ENCODE results near the gene PKP1. TPM values are rescaled to one million over a fixed set of nuclear protein-coding genes. Genes with fewer than 3 reads are reported as not detected.

The PKP1 gene
- total and polyA plus RNA-seq, 2 experiments from 2014 or later, result 0.19 to 0.83 TPM

DNA sequence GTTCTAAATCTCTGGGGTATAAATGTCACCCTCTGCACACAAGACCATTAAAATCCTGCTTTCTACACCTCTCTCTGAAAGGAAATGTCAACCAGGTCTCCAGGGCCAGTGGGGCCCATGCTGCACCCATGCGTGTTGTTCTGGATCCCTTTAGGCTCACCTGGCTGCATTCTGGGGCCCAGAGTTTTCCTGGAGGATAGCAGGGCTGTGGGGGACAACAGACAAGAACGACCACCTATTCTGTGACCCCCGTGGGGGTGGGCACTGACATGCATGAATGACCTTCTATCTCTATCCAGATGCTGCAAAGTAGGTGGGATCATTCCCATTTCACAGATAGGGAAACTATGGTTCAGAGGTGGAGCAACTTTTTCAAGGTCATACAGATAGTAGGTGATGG, 52.6 kb downstream of the PKP1 start (continued):
- TF ChIP-seq, protein P1, sequence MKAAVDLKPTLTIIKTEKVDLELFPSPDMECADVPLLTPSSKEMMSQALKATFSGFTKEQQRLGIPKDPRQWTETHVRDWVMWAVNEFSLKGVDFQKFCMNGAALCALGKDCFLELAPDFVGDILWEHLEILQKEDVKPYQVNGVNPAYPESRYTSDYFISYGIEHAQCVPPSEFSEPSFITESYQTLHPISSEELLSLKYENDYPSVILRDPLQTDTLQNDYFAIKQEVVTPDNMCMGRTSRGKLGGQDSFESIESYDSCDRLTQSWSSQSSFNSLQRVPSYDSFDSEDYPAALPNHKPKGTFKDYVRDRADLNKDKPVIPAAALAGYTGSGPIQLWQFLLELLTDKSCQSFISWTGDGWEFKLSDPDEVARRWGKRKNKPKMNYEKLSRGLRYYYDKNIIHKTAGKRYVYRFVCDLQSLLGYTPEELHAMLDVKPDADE (IDR thresholded peaks at IDR 0.05), result no peak
- TF ChIP-seq, protein P2, sequence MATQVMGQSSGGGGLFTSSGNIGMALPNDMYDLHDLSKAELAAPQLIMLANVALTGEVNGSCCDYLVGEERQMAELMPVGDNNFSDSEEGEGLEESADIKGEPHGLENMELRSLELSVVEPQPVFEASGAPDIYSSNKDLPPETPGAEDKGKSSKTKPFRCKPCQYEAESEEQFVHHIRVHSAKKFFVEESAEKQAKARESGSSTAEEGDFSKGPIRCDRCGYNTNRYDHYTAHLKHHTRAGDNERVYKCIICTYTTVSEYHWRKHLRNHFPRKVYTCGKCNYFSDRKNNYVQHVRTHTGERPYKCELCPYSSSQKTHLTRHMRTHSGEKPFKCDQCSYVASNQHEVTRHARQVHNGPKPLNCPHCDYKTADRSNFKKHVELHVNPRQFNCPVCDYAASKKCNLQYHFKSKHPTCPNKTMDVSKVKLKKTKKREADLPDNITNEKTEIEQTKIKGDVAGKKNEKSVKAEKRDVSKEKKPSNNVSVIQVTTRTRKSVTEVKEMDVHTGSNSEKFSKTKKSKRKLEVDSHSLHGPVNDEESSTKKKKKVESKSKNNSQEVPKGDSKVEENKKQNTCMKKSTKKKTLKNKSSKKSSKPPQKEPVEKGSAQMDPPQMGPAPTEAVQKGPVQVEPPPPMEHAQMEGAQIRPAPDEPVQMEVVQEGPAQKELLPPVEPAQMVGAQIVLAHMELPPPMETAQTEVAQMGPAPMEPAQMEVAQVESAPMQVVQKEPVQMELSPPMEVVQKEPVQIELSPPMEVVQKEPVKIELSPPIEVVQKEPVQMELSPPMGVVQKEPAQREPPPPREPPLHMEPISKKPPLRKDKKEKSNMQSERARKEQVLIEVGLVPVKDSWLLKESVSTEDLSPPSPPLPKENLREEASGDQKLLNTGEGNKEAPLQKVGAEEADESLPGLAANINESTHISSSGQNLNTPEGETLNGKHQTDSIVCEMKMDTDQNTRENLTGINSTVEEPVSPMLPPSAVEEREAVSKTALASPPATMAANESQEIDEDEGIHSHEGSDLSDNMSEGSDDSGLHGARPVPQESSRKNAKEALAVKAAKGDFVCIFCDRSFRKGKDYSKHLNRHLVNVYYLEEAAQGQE (IDR thresholded peaks at IDR 0.05; ENCODE audit: unreplicated experiment), result no peak

DNA sequence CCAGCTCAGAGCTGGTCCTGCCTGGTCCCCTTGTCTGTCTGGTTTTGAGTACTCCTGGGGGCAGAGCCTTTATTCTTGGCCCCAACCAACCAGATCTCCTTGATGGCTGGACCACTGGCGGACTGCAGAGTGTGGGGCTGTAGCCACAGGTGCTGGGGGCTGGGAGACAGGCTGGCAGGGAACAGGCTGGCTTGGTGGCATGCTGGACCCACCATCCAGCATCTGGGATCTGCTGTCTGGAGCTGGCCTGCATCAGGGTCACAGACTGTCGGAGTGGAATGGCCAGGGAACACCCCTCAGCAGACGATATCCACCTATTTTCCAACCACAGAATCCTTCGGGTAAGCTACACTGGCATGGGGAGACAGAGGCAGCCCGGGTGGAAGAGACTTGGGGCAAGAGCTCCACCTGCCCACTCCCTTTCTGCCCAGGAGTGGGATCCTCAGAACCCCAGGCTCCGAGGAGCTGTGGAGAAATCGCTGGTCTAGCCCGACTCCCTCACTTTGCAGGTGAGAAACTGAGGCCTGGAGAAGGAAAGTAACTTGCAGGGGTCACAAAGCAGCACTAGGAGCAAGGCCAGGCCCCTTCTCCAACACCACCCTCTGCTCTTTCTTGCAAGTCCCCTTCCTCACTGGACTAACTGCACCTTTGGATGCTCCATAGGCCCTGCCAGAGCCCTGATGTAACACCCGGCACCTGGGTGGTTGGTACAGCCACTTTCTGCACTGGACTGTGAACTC, 53.6 kb downstream of the PKP1 start:
- Histone ChIP-seq H3K36me3 (ENCODE audit: insufficient read depth) (no peaks in the 10 kb centered on the region; the same call in 1 of the 2 replicates), H2AFZ (no peak overlapping the region), H3K4me3 (no peak overlapping the region), H3F3A (replicated peaks; ENCODE audit: low read depth) (no peaks in the 10 kb centered on the region), H3K4me2 (no peak overlapping the region), H3K9me2 (ENCODE audit: insufficient read depth) (no peaks in the 10 kb centered on the region), H4K20me1 (replicated peaks; ENCODE audit: insufficient read depth) (no peaks in the 10 kb centered on the region), H3K27me3 (ENCODE audit: insufficient read depth) (no peaks in the 10 kb centered on the region), H3K79me2 (replicated peaks; ENCODE audit: insufficient read depth) (no peaks in the 10 kb centered on the region), H3K27ac (ENCODE audit: low read depth) (no peak overlapping the region), H3K4me1 (ENCODE audit: insufficient read depth) (no peaks in the 10 kb centered on the region)
- H3K4me1 Mint-ChIP-seq, result no peaks in the 10 kb centered on the region
- peaks cover 7% of the 10 kb centered on the region; the same call in 2 of the 3 replicates for H3K9me3 Mint-ChIP-seq
- H3K27ac Mint-ChIP-seq, result no peak overlapping the region
- ATAC-seq, result no peak
- peaks cover 3% of the 10 kb centered on the region for H3K27me3 Mint-ChIP-seq (ENCODE audit: insufficient read depth, low read depth, poor library complexity)
- H3K36me3 Mint-ChIP-seq (ENCODE audit: low read depth), result no peaks in the 10 kb centered on the region
- DNase-seq (ENCODE audit: low spot score), result no peak
- no peak for TF ChIP-seq CREB1 (CRISPR knock-in tag; IDR thresholded peaks at IDR 0.05; ENCODE audit: low read depth)
- H3K4me3 Mint-ChIP-seq, result no peak overlapping the region

DNA sequence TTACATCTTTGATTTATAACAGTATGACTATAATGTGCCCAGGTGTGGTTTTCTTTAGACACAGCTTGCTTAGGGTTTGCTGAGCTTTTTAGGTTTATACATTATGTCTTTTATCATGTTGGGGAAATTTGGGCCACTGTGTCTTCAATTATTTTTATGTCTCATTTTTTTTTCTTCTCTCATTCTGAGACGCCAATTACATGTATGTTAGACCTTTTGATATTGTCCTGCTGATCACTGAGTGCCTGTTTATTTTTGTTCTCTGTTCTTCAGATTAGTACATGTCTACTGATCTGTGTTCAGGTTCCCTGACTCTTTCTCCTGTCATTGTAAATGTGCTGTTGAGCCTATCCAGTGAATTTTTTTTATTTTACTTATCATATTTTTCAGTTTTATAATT, 58.1 kb downstream of the PKP1 start:
- no peaks in the 10 kb centered on the region for H3K27me3 ChIP-seq (ENCODE audit: insufficient read depth)
- peaks cover 6% of the 10 kb centered on the region; the same call in 1 of the 2 replicates for H3K9me2 ChIP-seq (ENCODE audit: insufficient read depth)
- no peak overlapping the region for H2AFZ ChIP-seq
- Mint-ChIP-seq H3K27me3 (ENCODE audit: insufficient read depth, low read depth, poor library complexity) (peaks cover 2% of the 10 kb centered on the region), H3K27ac (no peak overlapping the region), H3K4me1 (peaks cover 8% of the 10 kb centered on the region; the same call in 2 of the 3 replicates), H3K9me3 (peaks cover 7% of the 10 kb centered on the region; the same call in 2 of the 3 replicates), H3K4me3 (no peak overlapping the region), H3K36me3 (ENCODE audit: low read depth) (no peaks in the 10 kb centered on the region)
- no peak overlapping the region for H3K4me3 ChIP-seq
- no peaks in the 10 kb centered on the region for H3K4me1 ChIP-seq (ENCODE audit: insufficient read depth)
- no peak overlapping the region for H3K4me2 ChIP-seq
- H4K20me1 ChIP-seq (replicated peaks; ENCODE audit: insufficient read depth), result no peaks in the 10 kb centered on the region
- H3K27ac ChIP-seq (ENCODE audit: low read depth), result no peak overlapping the region
- no peaks in the 10 kb centered on the region for H3F3A ChIP-seq (replicated peaks; ENCODE audit: low read depth)
- H3K36me3 ChIP-seq (ENCODE audit: insufficient read depth), result no peaks in the 10 kb centered on the region; the same call in 1 of the 2 replicates
- DNase-seq (ENCODE audit: low spot score) (no peak), ATAC-seq (no peak)
- H3K79me2 ChIP-seq (replicated peaks; ENCODE audit: insufficient read depth), result no peaks in the 10 kb centered on the region
- TF ChIP-seq STAT1 (IDR thresholded peaks at IDR 0.05; ENCODE audit: unreplicated experiment) (no peak), JUNB (IDR thresholded peaks at IDR 0.05; ENCODE audit: unreplicated experiment) (no peak)
- TF ChIP-seq, protein P3, sequence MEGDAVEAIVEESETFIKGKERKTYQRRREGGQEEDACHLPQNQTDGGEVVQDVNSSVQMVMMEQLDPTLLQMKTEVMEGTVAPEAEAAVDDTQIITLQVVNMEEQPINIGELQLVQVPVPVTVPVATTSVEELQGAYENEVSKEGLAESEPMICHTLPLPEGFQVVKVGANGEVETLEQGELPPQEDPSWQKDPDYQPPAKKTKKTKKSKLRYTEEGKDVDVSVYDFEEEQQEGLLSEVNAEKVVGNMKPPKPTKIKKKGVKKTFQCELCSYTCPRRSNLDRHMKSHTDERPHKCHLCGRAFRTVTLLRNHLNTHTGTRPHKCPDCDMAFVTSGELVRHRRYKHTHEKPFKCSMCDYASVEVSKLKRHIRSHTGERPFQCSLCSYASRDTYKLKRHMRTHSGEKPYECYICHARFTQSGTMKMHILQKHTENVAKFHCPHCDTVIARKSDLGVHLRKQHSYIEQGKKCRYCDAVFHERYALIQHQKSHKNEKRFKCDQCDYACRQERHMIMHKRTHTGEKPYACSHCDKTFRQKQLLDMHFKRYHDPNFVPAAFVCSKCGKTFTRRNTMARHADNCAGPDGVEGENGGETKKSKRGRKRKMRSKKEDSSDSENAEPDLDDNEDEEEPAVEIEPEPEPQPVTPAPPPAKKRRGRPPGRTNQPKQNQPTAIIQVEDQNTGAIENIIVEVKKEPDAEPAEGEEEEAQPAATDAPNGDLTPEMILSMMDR (conservative IDR thresholded peaks at IDR 0.05; ENCODE audit: low read depth in 2 of 2), result no peak
